ENCODE results near the gene PLXDC2. TPM values are rescaled to one million over a fixed set of nuclear protein-coding genes. Genes with fewer than 3 reads are reported as not detected.
"Not testable (repeated sequence)": the region's sequence is repeated elsewhere in the genome, so short reads cannot be mapped to it uniquely, and the experiment has no call there.

Gene PLXDC2
- total RNA-seq, 2 experiments from 2014 or later, result not detected

DNA sequence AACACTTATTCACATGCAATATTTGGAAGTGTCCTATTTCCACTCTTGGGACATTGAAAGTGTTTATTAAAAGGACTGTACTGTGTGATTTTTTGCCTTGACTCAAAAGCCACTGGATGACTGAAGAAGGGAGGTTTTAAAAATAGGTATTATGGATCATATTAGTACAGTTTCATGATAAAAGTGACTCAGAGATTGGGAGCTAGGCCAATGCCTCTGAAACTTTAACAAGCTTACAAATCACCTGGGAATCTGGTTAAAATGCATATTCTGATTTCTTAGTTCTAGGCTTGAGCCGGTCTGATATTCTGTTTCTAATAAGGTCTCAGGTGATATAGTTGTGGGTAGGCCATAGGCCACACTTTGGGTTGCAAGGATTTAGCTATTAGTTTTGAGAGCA is 191.2 kb downstream of the PLXDC2 start:
- CTCF ChIA-PET, result no interaction called here
- POLR2A ChIA-PET, result no interaction called here

DNA sequence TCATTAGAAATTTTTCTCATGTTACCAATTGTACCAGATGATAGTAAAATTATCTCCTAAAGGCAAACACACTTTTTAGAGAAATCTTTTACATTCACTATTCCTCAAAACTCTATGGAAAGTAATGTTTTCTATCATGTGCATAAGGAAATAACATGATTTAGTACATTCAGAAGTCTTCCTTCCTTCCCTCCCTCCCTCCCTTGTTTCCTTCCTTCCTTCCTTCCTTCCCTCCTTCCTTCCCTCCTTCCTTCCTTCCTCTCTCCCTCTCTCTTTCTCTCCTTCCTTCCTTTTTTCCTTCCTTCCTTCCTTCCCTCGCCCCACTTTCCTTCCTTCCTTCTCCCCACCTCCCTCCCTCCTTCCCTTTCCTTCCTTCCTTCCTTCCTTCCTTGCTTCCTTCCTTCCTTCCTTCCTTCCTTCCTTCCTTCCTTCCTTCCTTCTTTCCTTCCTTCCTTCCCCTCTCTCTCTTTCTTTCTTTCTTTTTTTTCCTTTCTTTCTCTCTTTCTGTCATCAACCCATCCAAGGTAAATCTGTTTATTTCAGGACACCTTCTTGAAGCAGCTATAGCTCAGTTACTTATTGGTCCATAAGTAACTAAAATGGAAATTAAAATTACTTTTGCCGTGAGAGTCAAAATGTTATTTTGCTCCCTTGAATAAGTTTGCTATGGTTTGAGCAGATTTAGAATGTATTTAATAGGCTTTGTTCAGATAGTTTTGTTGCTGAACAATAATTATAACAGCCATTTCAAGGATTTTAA is 197.9 kb downstream of the PLXDC2 start:
- ChIA-PET CTCF (no interaction called here), POLR2A (no interaction called here)

DNA sequence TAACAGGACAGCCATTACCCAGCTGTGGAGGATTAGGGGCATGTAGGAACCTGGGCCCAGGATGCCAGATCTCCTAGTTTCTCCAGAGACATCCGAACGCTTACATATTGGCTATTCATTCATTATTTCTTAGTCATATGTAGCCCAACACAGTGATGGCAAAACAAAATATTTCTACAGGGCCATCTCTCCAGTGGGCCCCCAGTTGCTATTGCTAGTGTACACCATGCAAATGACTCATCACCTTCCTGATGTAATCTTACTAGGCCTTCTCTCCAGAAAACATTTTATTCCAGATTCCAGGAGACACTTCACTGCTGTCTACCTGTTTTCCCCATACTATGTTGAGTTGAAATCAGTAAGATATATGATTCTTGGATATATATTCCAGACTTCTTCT is 201.7 kb downstream of the PLXDC2 start:
- POLR2A ChIA-PET, result no interaction called here

DNA sequence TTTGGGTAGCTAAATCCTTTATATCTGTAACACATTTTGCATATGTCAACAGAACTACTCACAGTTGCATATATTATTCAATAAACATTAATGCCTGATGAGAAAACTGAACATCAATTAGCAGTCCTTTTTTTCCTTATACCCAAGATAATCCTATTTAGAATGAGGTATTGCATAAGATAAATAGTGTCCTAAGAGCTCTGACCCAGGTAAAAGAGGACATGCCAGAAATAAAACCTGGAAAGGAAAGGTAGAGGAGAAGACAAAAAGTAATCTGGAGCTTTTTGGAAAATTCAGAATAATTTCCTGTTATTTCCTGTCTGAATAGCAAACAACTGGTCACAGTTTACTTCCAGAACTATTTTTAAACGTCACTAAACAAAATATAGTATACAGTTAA is 204.4 kb downstream of the PLXDC2 start:
- ChIA-PET POLR2A (no interaction called here), CTCF (no interaction called here)

More for the DNA sequence above, 201.7 kb downstream of the PLXDC2 start:
- CTCF ChIA-PET, result no interaction called here

DNA sequence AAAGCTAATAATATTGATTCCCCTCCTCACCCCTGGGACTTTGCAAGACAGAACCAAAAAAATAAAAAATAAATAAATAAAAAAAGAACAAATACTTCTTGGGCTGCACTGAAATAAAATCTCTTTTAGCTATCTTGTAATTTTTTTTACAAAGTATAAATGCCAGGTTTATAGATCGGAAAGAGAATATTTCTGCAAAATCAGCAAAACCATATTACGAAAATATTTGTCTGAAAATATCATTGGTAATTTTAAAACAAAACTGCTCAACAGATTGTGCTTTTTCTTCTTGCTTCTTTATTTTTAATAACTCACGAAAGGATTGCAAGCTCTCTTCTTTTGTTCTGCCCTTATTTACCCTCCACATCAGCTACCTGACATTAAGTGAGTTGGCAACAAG is 213.3 kb downstream of the PLXDC2 start:
- ChIA-PET CTCF (no interaction called here), POLR2A (no interaction called here)

DNA sequence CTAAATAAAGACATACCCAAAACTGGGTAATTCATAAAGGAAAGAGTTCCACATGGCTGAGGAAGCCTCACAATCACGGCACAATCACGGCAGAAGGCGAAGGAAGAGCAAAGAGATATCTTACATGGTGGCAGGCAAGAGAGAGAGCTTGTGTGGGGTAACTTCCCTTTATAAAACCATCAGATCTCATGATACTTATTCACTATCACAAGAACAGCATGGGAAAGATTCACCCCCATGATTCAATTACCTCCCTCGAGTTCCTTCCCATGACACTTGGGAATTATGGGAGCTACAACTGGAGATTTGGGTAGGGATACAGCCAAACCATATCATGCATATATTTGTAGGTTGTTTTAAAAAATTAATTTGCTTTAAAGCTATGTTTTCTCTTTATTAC is 217.2 kb downstream of the PLXDC2 start:
- ChIA-PET POLR2A (no interaction called here), CTCF (no interaction called here)

DNA sequence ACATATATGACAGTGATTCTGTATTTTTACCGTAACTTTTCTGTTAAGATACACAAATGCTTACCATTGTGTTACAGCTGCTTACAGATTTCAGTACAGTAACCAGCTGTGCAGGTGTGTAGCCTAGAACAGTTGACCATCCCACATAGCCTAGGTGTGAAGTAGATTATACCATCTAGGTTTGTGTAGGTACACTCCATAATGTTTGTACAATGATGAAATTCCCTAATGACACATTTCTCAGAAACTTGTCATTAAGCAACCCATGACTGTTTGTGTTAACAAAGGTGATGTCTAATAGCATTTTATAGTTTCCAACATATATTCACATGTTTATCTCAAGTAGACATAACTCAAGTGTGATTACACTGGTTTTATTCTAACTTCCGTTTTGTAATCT is 218.5 kb downstream of the PLXDC2 start:
- ChIA-PET POLR2A (no interaction called here), CTCF (no interaction called here)

DNA sequence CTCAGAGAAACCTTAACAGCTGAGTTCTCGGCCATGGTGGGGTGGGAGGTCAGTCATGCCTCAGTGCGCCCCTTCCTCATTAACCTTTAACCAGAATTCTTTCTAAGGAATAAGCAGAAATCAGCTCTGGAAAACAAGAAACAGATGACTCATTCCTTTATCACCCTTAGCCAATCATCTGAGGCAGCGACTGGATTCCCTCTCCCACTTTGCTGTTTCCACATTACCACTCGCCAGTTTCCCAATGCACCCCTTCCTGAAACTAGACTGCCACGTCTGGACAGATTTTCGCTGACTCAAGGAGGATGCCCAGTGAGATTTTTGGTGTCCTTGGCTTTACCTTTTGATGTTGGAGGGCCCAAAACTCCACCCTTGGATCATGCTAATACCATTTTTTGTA is 223.8 kb downstream of the PLXDC2 start:
- CTCF ChIA-PET, result no interaction called here
- POLR2A ChIA-PET, result no interaction called here

DNA sequence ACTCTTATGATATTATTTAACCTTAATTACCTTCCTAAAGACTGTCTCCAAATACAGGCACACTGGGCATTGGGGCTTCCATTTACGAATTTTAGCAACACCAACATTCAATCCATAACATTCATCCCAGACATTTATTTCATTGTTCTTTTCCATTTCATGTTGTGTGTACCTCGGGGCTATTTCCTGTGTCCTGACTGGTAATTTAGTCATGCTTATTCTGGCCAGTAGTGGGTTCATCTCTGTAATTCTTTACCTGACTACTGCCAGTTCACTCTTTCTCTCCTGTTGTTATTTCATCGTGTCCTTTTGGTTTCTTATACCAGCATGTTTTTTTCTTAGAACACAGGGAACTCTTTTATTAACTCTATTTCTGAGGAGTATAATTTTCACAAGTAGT is 225.7 kb downstream of the PLXDC2 start:
- CTCF ChIA-PET, result no interaction called here

DNA sequence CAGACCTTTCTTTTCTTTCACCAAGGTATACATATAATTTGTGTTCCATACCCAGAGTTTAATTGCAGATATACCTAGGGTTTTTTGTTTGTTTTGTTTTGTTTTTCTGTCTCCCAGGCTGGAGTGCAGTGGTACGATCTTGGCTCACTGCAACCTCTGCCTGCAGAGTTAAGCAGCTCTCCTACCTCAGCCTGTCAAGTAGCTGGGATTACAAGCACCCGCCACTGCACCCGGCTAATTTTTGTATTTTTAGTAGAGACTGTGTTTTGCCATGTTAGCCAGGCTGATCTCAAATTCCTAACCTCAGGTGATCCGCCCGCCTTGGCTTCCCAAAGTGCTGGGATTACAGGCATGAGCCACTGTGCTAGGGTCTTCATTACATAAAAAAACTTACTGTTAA is 228.9 kb downstream of the PLXDC2 start:
- CTCF ChIA-PET, POLR2A ChIA-PET: not testable (repeated sequence)

More for the DNA sequence above, 225.7 kb downstream of the PLXDC2 start:
- POLR2A ChIA-PET, result no interaction called here

DNA sequence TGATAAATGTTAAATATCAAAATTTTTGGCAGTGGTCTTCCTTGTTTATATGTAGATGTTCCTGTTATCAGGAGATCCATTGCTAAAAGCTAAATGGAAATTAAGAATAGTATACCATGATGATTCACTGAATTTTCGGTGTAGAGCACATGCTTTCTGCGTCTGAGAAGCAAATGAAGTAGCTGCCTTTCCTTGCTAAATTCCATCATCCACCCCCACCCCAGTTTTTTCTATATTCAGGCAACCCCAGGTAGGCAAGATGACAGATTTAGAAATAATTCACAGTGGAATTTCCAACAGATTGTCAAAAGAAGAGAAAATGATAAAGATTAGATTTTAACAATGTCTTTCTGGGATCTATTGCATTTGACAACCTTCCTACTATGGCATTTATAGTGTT is 231.9 kb downstream of the PLXDC2 start:
- CTCF ChIA-PET, result no interaction called here
- POLR2A ChIA-PET, result no interaction called here

DNA sequence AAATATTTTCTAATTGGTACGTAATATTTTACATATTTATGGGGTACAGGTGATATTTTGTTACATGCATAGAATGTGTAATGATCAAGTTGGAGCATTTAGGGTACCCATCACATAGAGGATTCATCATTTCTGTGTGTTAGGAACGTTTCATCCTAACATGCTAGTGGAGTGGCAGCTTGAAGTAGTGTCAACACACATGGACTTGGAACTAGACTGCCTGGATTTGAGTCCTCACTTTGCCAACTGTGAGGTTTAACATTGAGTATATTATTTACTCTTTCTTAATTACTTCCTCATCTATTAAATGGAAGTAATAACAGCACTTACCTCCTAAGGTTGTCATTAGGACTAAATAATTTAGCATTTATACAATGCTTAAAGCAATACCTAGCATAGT is 241.9 kb downstream of the PLXDC2 start:
- POLR2A ChIA-PET, result no interaction called here
- CTCF ChIA-PET, result no interaction called here

DNA sequence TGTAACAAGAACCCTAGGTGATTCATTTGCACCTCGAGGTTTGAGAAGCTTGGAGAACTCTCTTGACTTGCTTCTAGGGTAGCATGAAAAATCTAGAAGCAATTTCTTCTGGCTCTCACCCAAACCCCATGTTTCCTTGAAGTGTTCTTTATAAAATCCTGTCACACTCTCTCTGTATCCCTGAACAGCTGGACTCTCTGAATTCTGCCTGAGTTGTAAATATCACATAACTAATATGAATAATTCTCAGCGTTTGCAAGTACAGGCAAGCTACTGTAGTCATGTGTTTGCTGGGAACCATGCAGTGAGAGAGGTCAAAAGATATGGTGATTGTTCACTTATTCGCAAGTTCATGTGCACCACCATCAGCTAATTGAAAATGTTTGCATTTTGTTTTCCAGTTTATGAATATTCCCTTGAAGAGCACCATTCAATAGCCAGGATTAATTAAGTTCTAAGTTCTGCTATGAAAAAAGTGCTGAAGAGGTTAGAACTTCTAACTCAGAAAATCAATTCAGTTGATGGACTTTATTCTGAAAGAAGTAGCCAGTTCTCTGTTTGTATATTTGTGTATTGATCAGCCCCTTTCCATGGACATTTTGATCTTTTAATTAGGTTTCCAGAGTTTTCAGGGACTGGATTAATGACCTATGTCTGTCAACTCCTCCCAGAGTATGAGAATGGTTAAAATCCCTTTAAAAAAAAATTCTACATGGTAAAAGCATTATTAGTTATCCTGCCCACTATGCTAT is 243.0 kb downstream of the PLXDC2 start:
- CTCF ChIA-PET, result no interaction called here
- POLR2A ChIA-PET, result no interaction called here

DNA sequence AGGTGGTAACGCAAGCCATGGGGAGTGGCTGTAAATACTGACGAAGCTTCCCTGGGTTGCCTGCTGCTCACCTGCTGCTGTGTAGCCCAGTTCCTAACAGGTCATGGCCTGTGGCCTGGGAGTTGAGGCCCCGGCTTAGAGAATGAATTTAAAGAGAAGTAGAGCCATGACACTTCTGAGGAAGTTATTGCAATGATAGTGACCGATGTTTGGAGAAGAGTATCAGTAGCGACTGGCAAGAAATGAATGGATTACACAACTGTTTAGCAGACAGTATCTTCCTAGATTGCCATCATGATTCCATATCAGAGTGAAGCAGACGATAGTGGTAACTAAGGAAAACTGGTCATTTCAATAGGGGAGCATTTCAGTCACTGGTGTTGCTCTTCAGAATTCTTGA is 249.6 kb downstream of the PLXDC2 start:
- CTCF ChIA-PET, result no interaction called here
- POLR2A ChIA-PET, result no interaction called here

DNA sequence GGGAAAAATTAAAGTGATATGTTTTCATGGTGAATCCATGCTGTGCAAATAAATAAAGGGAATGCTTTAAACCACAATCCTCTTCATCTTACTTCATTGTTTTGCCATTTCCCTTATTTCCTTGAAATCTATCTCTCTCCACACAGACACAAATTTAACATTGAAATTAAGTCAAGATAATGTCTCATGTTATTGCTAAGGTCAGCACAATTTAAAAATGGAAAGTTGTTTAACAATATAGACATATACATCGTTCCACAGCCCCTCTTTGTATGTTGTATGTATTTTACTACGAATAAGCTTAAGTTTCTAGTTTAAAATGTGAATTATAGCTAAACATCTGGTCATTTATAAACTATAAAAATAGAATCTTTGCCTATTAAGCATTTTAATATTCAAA is 256.9 kb downstream of the PLXDC2 start:
- POLR2A ChIA-PET, result no interaction called here
- CTCF ChIA-PET, result no interaction called here

DNA sequence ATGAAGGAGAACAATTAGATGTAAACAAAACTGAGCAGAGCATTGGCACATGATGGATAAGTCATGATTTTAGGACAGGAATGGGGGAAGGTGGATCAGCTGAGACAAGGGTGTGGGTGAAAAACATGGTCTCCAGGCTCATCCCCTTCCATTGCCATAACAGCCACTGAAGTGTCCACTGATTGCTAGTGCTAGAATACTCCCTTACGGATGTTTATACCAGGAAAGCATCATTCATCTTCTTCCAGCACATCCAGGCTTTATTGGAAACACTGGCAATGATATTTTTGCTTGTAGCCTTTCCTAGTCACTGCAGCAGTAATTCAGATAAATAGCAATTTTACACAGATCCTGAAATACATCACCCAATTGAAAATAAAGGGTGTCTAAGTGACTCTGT is 259.5 kb downstream of the PLXDC2 start:
- POLR2A ChIA-PET, result no interaction called here
- CTCF ChIA-PET, result no interaction called here

DNA sequence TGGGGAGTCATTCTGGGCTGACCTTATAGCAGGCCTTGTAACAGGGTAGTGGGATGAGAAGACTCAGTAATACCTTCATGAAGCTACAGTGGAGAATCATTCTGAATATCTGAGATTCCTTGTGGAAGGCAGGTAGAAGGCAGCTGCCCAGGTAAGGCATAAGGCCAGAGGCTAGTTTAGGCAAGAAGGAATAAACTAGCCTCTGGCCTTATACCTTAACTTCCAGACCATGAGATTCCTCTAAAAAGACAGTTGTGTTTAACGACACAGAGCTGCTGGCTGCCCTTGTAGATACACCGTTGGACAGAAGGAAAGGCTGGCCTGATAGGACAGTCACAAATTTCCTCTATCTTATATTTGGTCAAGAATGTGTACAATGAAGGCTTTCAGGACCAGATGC is 268.2 kb downstream of the PLXDC2 start:
- ChIA-PET POLR2A (no interaction called here), CTCF (no interaction called here)

DNA sequence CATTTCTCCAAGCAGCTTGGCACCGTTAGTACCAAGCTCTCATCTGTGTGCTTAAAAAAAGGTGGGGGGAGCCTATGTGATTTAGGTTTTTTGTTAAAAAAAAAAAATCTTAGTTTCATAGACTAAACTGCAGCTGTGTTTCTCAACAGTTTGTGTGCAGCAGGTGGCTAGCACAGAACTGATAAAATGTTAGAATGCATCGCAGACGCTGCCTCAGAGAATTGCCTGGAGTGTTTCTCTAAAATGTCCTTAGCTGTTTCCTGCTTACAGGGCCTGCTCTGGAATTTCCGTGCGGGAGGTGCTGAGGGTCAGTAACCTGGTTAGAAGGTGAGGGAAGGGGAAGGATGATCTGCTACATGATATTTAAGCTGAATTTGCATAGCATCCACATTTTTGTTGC is 268.9 kb downstream of the PLXDC2 start:
- ChIA-PET POLR2A (no interaction called here), CTCF (no interaction called here)

DNA sequence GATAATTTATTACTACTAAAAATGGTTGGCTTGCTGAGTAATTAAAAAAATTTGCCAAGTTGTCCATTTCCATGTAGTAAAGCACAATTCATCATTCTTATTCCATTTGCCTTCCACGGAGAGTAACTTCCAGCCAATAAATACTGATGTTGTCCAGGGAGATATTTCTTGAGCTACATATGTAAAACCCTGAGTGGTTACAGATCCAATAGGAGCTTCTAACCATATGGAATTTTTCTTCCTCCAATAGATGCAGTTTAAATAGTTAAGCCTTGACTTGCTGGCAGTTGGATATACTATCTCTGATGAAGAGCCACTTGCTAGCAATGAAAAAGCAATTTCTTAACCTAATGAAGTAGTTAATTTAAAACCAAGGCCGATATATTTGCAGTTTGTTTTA is 271.1 kb downstream of the PLXDC2 start:
- CTCF ChIA-PET, result no interaction called here

DNA sequence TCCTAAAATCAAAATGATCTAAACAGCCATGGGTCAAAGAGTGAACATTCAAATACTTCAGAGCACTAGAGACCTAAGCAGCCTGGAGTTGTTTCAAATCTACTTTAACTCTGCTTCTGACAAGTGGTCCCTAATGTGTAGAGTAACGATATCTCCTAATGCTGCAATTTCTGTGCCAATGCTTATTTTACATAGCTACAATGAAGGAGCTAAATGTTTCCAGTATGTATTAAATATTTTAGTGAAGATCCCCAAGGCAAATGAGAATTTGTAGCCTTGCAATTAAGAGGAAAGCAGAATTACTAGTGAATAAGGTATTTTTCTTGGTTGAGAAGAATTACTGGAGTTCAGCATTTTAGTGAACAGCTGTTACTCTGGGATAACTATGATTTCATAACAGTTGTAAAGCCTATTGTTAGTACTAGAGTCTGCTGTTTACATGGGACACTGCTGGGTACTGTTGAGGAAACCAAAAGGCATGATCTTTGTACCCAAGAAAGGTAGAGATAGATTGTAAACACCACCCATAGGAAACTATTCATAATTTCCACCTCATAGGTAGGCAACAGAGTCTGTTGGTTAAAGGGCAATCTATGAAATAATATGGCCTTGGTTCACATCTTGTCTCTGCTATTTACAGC is 271.9 kb downstream of the PLXDC2 start:
- ChIA-PET POLR2A (no interaction called here), CTCF (no interaction called here)

More for the DNA sequence above, 271.1 kb downstream of the PLXDC2 start:
- POLR2A ChIA-PET, result no interaction called here

DNA sequence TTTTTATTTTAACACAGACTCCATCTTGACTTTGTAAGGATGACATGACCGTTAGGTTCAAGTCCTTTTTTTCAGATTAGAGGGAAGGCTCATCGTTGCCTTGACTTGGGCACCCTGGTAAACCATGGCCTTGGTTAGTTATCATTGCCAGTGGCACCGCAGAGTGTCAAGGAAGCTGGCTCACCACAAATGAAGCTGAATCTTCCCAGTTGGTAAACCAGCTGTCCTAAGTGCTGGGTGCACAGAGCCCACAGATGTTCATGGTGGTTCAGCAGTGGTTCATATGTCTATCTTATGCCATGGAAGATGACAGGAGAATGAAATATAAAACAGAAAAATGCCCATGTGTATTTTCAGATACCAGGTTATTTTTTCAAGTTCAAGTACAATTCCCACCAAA is 273.6 kb downstream of the PLXDC2 start:
- ChIA-PET CTCF (no interaction called here), POLR2A (no interaction called here)

DNA sequence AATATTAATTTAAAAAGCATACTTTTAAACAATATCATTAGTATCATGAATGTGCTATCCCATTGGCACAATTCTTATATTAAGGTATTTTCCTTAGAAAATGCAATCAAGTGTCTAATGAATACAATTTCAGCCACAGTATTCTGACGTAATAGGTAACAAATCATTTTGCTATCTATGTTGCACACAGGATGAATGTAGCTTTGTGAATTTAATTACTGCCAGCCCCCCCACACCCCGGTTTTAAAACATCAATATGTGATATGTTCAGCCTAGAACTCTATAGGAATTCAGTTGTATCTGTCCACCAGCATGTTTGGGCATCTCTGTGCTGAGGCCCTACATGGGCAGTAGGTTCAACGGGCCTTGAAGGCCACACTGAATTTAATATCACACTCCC is 274.6 kb downstream of the PLXDC2 start:
- ChIA-PET CTCF (no interaction called here), POLR2A (no interaction called here)
